ENCODE measurements around the gene GOLM1.

Gene GOLM1

DNA sequence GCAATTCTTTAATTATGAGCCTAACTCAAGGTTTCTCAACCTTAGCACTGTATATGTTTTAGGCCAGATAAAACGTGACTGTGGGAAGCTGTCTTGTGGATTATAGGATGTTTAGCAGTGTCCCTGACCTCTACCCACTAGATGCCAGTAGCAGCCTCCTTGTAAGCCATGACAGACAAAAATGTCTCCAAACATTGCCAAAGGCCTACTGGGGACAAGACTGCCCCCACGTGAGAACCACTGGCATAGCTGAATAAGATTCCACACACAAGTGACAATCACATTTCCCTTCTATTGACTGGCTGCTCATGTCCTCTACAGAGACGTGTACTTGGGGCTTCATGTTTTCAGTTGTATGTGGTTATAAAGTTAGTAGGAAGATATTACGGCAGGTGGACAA, 55.4 kb downstream of the GOLM1 start:
- no peak overlapping the region for H3K4me3 ChIP-seq (ENCODE audit: low read depth, low read length)
- TF ChIP-seq, protein P1, sequence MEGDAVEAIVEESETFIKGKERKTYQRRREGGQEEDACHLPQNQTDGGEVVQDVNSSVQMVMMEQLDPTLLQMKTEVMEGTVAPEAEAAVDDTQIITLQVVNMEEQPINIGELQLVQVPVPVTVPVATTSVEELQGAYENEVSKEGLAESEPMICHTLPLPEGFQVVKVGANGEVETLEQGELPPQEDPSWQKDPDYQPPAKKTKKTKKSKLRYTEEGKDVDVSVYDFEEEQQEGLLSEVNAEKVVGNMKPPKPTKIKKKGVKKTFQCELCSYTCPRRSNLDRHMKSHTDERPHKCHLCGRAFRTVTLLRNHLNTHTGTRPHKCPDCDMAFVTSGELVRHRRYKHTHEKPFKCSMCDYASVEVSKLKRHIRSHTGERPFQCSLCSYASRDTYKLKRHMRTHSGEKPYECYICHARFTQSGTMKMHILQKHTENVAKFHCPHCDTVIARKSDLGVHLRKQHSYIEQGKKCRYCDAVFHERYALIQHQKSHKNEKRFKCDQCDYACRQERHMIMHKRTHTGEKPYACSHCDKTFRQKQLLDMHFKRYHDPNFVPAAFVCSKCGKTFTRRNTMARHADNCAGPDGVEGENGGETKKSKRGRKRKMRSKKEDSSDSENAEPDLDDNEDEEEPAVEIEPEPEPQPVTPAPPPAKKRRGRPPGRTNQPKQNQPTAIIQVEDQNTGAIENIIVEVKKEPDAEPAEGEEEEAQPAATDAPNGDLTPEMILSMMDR (conservative IDR thresholded peaks at IDR 0.05; ENCODE audit: low read depth, low read length), result peak; percentile 3
- no peak for DNase-seq (ENCODE audit: low read depth)

DNA sequence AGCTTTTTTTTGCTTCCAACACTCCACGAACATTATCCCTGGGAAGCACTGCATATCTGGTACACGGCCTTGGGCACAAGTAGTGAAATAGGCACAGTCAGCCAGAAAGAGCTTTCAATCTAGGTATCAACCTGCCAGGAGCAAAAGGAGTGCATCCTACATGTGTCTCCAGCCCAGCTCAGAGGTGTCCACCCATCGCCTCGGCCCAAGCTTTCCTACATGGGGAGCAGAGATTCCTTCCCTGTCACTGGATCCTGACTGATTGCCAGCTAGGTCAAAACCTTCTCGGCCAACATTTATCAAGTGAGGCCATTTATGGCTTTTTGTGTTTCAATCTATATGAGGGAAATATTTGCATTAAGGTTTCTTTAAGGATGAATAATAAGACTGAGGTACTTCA, 55.8 kb downstream of the GOLM1 start:
- DNase-seq (ENCODE audit: low read depth), result no peak
- H3K4me3 ChIP-seq (ENCODE audit: low read depth, low read length), result no peak overlapping the region
- TF ChIP-seq, protein P1 (conservative IDR thresholded peaks at IDR 0.05; ENCODE audit: low read depth, low read length), result no peak

GRCh38 chr9:86042199-86042978, 57.0 kb downstream of the GOLM1 start:
- TF ChIP-seq, protein P1 (conservative IDR thresholded peaks at IDR 0.05; ENCODE audit: low read depth, low read length), result no peak
- no peak overlapping the region for H3K4me3 ChIP-seq (ENCODE audit: low read depth, low read length)
- DNase-seq (ENCODE audit: low read depth), result no peak

DNA sequence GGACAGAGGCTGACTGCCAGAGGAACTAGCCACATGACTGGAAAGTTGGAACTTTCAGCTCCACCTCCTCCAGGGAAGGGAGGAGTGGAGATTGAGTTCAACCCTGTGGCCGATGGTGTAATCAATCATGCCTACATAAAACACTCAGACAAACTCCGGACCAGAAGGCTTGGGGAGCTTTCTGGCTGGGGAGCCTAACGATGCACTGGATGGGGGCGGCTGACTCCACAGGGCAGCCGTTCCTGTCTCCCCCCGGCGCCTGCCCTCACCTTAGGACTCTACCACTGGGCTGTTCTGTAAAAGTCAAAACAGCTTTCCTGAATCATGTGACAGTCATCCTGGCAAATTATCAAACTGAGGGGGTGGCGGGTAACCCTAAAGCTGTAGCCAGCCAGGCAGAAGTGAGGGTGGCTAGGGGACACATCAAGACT, 58.0 kb downstream of the GOLM1 start:
- TF ChIP-seq, protein P1 (conservative IDR thresholded peaks at IDR 0.05; ENCODE audit: low read depth, low read length), result no peak
- peak; percentile 64 for DNase-seq (ENCODE audit: low read depth)
- H3K4me3 ChIP-seq (ENCODE audit: low read depth, low read length), result no peak overlapping the region

- H3K4me3 ChIP-seq (ENCODE audit: low read depth, low read length), result no peak overlapping the region
- DNase-seq (ENCODE audit: low read depth), result no peak
- TF ChIP-seq, protein P1 (conservative IDR thresholded peaks at IDR 0.05; ENCODE audit: low read depth, low read length), result no peak
Observed at GRCh38 chr9:86040861-86041155, 58.5 kb downstream of the GOLM1 start.

GRCh38 chr9:86039991-86040860, 59.1 kb downstream of the GOLM1 start:
- no peak overlapping the region for H3K4me3 ChIP-seq (ENCODE audit: low read depth, low read length)
- peak; percentile 13 for DNase-seq (ENCODE audit: low read depth)
- TF ChIP-seq, protein P1 (conservative IDR thresholded peaks at IDR 0.05; ENCODE audit: low read depth, low read length), result no peak
